Kidney (tissue), 14 donors: ENCODE data around the gene CNIH1. TPM values are rescaled to one million over a fixed set of nuclear protein-coding genes. Genes with fewer than 3 reads are reported as not detected.

Experiments used
- DNase-seq, 5 donors: peaks; one replicate each; pipeline ENCODE4 v3.0.0-alpha.2; 2013 to 2020
- FAIRE-seq: peaks from 2 replicates; lab custom pipeline; 2012; peaks lifted over from hg19 to GRCh38; lab: Jason Lieb, UNC
- H3K27ac ChIP-seq, 2 donors: one replicate each; pipeline ENCODE4 v1.7.0; 2013; ENCODE audit warnings: low read depth in 2 of 2, low read length in 2 of 2, inconsistent platforms in 1 of 2
- H3K27me3 ChIP-seq: one replicate; pipeline ENCODE4 v1.7.1; 2013; ENCODE audit warnings: low read length, inconsistent platforms; ENCODE audit not compliant: control insufficient read depth, insufficient read depth
- H3K36me3 ChIP-seq, 3 donors: one replicate each; pipeline versions ENCODE4 v1.7.0 to v1.7.1; 2013; ENCODE audit warnings: low read length in 3 of 3, control low read depth in 1 of 3, inconsistent platforms in 1 of 3; ENCODE audit not compliant: insufficient read depth in 3 of 3, control insufficient read depth in 2 of 3
- H3K4me1 ChIP-seq, 3 donors: one replicate each; pipeline versions ENCODE4 v1.7.0 to v1.7.1; 2013; ENCODE audit warnings: low read length in 3 of 3, inconsistent platforms in 1 of 3, low read depth in 1 of 3; ENCODE audit not compliant: control insufficient read depth in 2 of 3, insufficient read depth in 2 of 3
- H3K4me3 ChIP-seq, 3 donors: one replicate each; pipeline versions ENCODE4 v1.7.0 to v1.8.1; 2013; ENCODE audit warnings: low read length in 3 of 3, control low read depth in 1 of 3, inconsistent platforms in 1 of 3
- H3K9ac ChIP-seq, 3 donors: one replicate each; pipeline versions ENCODE4 v1.7.0 to v1.7.1; 2013; ENCODE audit warnings: low read length in 3 of 3, control low read depth in 1 of 3, inconsistent platforms in 1 of 3
- H3K9me3 ChIP-seq, 3 donors: one replicate each; pipeline versions ENCODE4 v1.7.0 to v1.7.1; 2013; ENCODE audit warnings: low read length in 3 of 3, control low read depth in 1 of 3, inconsistent platforms in 1 of 3; ENCODE audit not compliant: control insufficient read depth in 2 of 3, insufficient read depth in 1 of 3
- CTCF ChIP-seq: IDR thresholded peaks from 3 replicates; pipeline ENCODE4 v1.5.1; 2012; ENCODE audit warnings: mild to moderate bottlenecking, moderate library complexity, borderline replicate concordance; ENCODE audit not compliant: insufficient read depth; ENCODE audit errors: extremely low read depth
- intact Hi-C: fragments of 100-400 bp; cut with DNase I; formaldehyde crosslinking; loops from one replicate; pipeline ENCODE4 v1.11.1; 2022
- polyA plus RNA-seq: library from polyadenylated mRNA; stranded (reverse); fragments of 350-450 nt; fragmentation: Illumina TruSeq; extraction: RNeasy Lipid Tissue Mini Kit (QIAGEN cat#74804); gene quantifications from one replicate; pipeline ENCODE4 v1.2.3, GENCODE V29; 2014; ENCODE audit warnings: low read depth, low replicate concordance; ENCODE audit not compliant: insufficient read depth
- total RNA-seq: library from RNA; stranded (reverse); fragmentation: NEBNext Ultra II Directional; extraction: Animal tissue kit (Norgen Biotek cat#: 25700); gene quantifications from one replicate; pipeline ENCODE4 v1.2.1, GENCODE V29; 2021
- donor health status: control.
- donor health status: control.
- donor health status: control.
- donor health status: control.
- donor health status: control.
- donor health status: DM: yes; HTN: yes; CAD: no.
- donor health status: Normal renal cell carcinoma (clear cell type).

The CNIH1 gene
- total and polyA plus RNA-seq, 2 donors from 2014 or later, result 64.8 to 78.3 TPM

GRCh38 chr14:54451121-54451601 lies 10.0 kb upstream of the CNIH1 start:
- no peak for TF ChIP-seq CTCF
- no peaks in the 10 kb centered on the region for H3K9me3 ChIP-seq
- H3K4me3 ChIP-seq, result no peak overlapping the region
- no peaks in the 10 kb centered on the region for H3K36me3 ChIP-seq
- no peaks in the 10 kb centered on the region for H3K27me3 ChIP-seq
- H3K9ac ChIP-seq, result no peak overlapping the region
- no peak for FAIRE-seq
- H3K4me1 ChIP-seq, result peaks cover 3 to 5% (median 4%) of the 10 kb centered on the region in 3 donors
- intact Hi-C loops, result no loop called here
- DNase-seq, result no peak
- H3K27ac ChIP-seq, result no peak overlapping the region

GRCh38 chr14:54450535-54450934 lies 9.4 kb upstream of the CNIH1 start:
- Histone ChIP-seq H3K27ac (no peak overlapping the region), H3K36me3 (no peaks in the 10 kb centered on the region), H3K4me3 (no peak overlapping the region), H3K9ac (no peak overlapping the region), H3K4me1 (peaks cover 3 to 6% (median 4%) of the 10 kb centered on the region in 3 donors), H3K9me3 (no peaks in the 10 kb centered on the region), H3K27me3 (no peaks in the 10 kb centered on the region)
- FAIRE-seq (no peak), DNase-seq (no peak)
- no peak for TF ChIP-seq CTCF
- intact Hi-C loops, result no loop called here

DNA sequence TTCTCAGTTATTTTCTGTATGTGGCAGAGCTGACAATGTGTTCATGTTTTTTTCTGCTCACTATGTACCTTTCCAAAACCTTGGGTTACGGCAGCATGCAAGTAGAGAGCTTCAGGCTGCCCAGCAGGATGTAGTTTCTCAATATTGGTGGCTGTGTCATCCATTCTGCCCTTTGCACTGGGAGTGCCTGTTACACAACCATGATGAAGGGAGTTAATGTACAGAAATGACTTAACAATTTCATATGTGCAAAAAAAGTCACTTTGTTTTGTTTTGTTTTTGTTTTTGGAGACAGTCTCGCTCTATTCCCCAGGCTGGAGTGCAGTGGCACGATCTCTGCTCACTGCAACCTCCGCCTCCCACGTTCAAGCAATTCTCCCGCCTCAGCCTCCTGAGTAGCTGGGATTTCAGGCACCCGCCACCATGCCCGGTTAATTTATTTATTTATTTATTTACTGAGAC lies 6.1 kb upstream of the CNIH1 start:
- Histone ChIP-seq H3K9ac (no peak overlapping the region), H3K4me3 (no peak overlapping the region), H3K27me3 (no peaks in the 10 kb centered on the region), H3K9me3 (no peaks in the 10 kb centered on the region), H3K4me1 (peaks cover 3 to 6% (median 4%) of the 10 kb centered on the region in 3 donors), H3K36me3 (no peaks in the 10 kb centered on the region), H3K27ac (no peak overlapping the region)
- DNase-seq (no peak), FAIRE-seq (no peak)
- TF ChIP-seq CTCF, result no peak
- intact Hi-C loops, result no loop called here
